WTC11 (cell line): ENCODE data around the gene NME5. TPM values are rescaled to one million over a fixed set of nuclear protein-coding genes. Genes with fewer than 3 reads are reported as not detected.

Source experiments
- ATAC-seq: fragments of 200-7000 bp; cut with Tn5 transposase; 2 replicates; pipeline ENCODE4 v1.10.0; 2021; ENCODE audit warnings: mild to moderate bottlenecking, moderate library complexity
- CTCF ChIA-PET: fragments of 300-600 bp; sonication (Branson Sonifier 250); formaldehyde crosslinking; loops from one replicate; lab custom pipeline; 2021; ENCODE audit warnings: antibody characterized with exemption; lab: Charles Lee
- POLR2A ChIA-PET: fragments of 350-600 bp; sonication (Branson Sonifier 250); formaldehyde crosslinking; loops from one replicate; lab custom pipeline; 2021; ENCODE audit warnings: antibody characterized with exemption; lab: Charles Lee
- DNase-seq: peaks from one replicate; pipeline ENCODE4 v3.0.0; 2021; ENCODE audit warnings: low spot score
- H3K27ac Mint-ChIP-seq: 2 replicates; pipeline ENCODE4 v1.8.0; 2021; ENCODE audit warnings: mixed read lengths
- H3K27me3 Mint-ChIP-seq: 2 replicates; pipeline ENCODE4 v1.8.0; 2021; ENCODE audit warnings: low read depth, mild to moderate bottlenecking, moderate library complexity, mixed read lengths
- H3K36me3 Mint-ChIP-seq: 2 replicates; pipeline ENCODE4 v1.8.0; 2021; ENCODE audit warnings: mixed read lengths
- H3K4me1 Mint-ChIP-seq: 2 replicates; pipeline ENCODE4 v1.8.0; 2022; ENCODE audit warnings: mixed read lengths
- H3K4me3 Mint-ChIP-seq: 2 replicates; pipeline ENCODE4 v1.8.0; 2021; ENCODE audit warnings: mild to moderate bottlenecking, moderate library complexity, mixed read lengths
- H3K9me3 Mint-ChIP-seq: 2 replicates; pipeline ENCODE4 v1.8.0; 2021; ENCODE audit warnings: mixed read lengths
- ESRRA ChIP-seq: sonication (generic); formaldehyde crosslinking; IDR thresholded peaks from 2 replicates; pipeline ENCODE4 v1.8.1; 2022; ENCODE audit warnings: mild to moderate bottlenecking, missing genetic modification reagents, borderline replicate concordance
- ETV6 ChIP-seq: sonication (generic); formaldehyde crosslinking; IDR thresholded peaks from 2 replicates; pipeline ENCODE4 v1.8.1; 2022; ENCODE audit warnings: mild to moderate bottlenecking, missing genetic modification reagents
- FOXK1 ChIP-seq: sonication (generic); formaldehyde crosslinking; IDR thresholded peaks from 2 replicates; pipeline ENCODE4 v1.8.0; 2022; ENCODE audit warnings: mild to moderate bottlenecking, moderate library complexity, missing genetic modification reagents
- KAT7 ChIP-seq: sonication (generic); formaldehyde crosslinking; IDR thresholded peaks from 2 replicates; pipeline ENCODE4 v1.8.1; 2023; ENCODE audit warnings: missing genetic modification reagents, mild to moderate bottlenecking, borderline replicate concordance
- NFE2L1 ChIP-seq: sonication (generic); formaldehyde crosslinking; IDR thresholded peaks from 2 replicates; pipeline ENCODE4 v1.8.1; 2023; ENCODE audit warnings: missing genetic modification reagents
- NR3C1 ChIP-seq: sonication (generic); formaldehyde crosslinking; conservative IDR thresholded peaks from 2 replicates; pipeline ENCODE4 v1.8.1; 2023; ENCODE audit warnings: low read depth, mild to moderate bottlenecking, missing genetic modification reagents
- TCF7 ChIP-seq: sonication (generic); formaldehyde crosslinking; IDR thresholded peaks from 2 replicates; pipeline ENCODE4 v1.8.0; 2022; ENCODE audit warnings: mild to moderate bottlenecking, low read depth, missing genetic modification reagents, moderate library complexity
- ZNF423 ChIP-seq: fragments of 250-450 bp; sonication (Bioruptor Pico); IDR thresholded peaks from 2 replicates; pipeline ENCODE4 v2.1.2; 2022; ENCODE audit warnings: mild to moderate bottlenecking, moderate library complexity
- ZNF671 ChIP-seq: fragments of 250-450 bp; sonication (Bioruptor Pico); IDR thresholded peaks from 2 replicates; pipeline ENCODE4 v1.8.0; 2021; ENCODE audit warnings: mild to moderate bottlenecking
- total RNA-seq: library from RNA; stranded (reverse); gene quantifications from 3 replicates; pipeline ENCODE4 v1.2.3, GENCODE V29; 2021
- TF ChIP-seq, protein P1 (sequence below): sonication (generic); formaldehyde crosslinking; IDR thresholded peaks from 2 replicates; pipeline ENCODE4 v1.8.1; 2022; ENCODE audit warnings: missing genetic modification reagents, borderline replicate concordance
- TF ChIP-seq, protein P2 (sequence below): fragments of 250-450 bp; sonication (Bioruptor Pico); IDR thresholded peaks from 2 replicates; pipeline ENCODE4 v1.9.0; 2021; ENCODE audit warnings: mild to moderate bottlenecking
- TF ChIP-seq, protein P3 (sequence below): sonication (generic); formaldehyde crosslinking; IDR thresholded peaks from 2 replicates; pipeline ENCODE4 v1.8.1; 2022; ENCODE audit warnings: mild to moderate bottlenecking, moderate library complexity, missing genetic modification reagents
- TF ChIP-seq, protein P4 (sequence below): sonication (generic); formaldehyde crosslinking; IDR thresholded peaks from 2 replicates; pipeline ENCODE4 v1.8.0; 2023; ENCODE audit warnings: mild to moderate bottlenecking, missing genetic modification reagents
- TF ChIP-seq, protein P5 (sequence below): fragments of 250-450 bp; sonication (Bioruptor Pico); IDR thresholded peaks from 2 replicates; pipeline ENCODE4 v2.1.2; 2022; ENCODE audit warnings: mild to moderate bottlenecking, moderate library complexity
- TF ChIP-seq, protein P6 (sequence below): sonication (generic); formaldehyde crosslinking; conservative IDR thresholded peaks from 2 replicates; pipeline ENCODE4 v1.8.1; 2022; ENCODE audit warnings: mild to moderate bottlenecking, missing genetic modification reagents
- TF ChIP-seq, protein P7 (sequence below): fragments of 200-600 bp; IDR thresholded peaks from 2 replicates; pipeline ENCODE4 v1.8.0; 2022; ENCODE audit warnings: antibody characterized with exemption
- TF ChIP-seq, protein P8 (sequence below): sonication (generic); formaldehyde crosslinking; IDR thresholded peaks from 2 replicates; pipeline ENCODE4 v1.8.1; 2023; ENCODE audit warnings: mild to moderate bottlenecking, missing genetic modification reagents
- TF ChIP-seq, protein P9 (sequence below): sonication (generic); formaldehyde crosslinking; IDR thresholded peaks from 2 replicates; pipeline ENCODE4 v1.8.0; 2023; ENCODE audit warnings: missing genetic modification reagents

Gene NME5
- total RNA-seq, 1 experiment from 2014 or later = 0.74 TPM

DNA sequence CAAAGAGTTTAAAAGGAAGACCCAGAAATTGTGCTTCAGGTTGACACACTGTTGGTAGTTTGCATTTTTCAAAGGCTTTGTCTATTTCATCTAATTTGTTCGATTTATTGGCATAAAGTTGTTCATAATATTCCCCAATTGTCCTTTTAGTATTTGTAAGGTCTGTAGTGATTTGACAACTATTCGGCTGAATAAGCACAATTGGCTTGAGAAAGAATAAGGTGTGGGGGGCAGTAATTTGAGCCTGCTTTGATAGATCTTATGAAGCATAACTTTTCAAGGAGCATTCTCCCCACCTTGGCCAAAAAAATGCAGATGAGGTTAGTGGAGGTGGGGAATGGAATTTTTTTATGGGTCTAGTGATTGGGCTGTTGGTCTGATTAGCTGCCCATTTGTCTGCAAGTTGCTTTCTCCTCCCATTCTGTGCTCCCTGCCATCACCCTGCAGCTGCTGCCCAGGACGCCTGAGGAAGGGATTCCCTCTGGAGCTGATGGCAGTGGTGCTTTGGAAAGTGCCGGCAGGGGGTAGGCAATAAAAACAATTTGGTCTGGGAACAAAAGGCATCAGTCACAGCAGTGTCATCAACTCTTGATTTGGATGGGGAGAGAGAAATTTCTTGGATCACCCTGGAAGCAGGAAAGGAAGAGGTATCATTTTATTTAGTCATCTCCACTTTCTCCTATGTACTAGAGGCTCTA is 28.8 kb downstream of the NME5 start:
- Mint-ChIP-seq H3K36me3 (no peaks in the 10 kb centered on the region), H3K4me3 (no peak overlapping the region), H3K27ac (no peak overlapping the region), H3K9me3 (no peaks in the 10 kb centered on the region), H3K27me3 (peaks cover 14% of the 10 kb centered on the region), H3K4me1 (peaks cover 14% of the 10 kb centered on the region)
- DNase-seq (peak; percentile 21), ATAC-seq (peak; percentile 46; the same call in 1 of the 2 replicates)
- ChIA-PET CTCF (interaction anchor here (0.9 to 3.7 kb wide), 4 partner anchors 23 to 33 kb away, joined by 4 to 20 read pairs (median 8); no protein-coding TSS in a partner anchor), POLR2A (no interaction called here)
- TF ChIP-seq, protein P1, sequence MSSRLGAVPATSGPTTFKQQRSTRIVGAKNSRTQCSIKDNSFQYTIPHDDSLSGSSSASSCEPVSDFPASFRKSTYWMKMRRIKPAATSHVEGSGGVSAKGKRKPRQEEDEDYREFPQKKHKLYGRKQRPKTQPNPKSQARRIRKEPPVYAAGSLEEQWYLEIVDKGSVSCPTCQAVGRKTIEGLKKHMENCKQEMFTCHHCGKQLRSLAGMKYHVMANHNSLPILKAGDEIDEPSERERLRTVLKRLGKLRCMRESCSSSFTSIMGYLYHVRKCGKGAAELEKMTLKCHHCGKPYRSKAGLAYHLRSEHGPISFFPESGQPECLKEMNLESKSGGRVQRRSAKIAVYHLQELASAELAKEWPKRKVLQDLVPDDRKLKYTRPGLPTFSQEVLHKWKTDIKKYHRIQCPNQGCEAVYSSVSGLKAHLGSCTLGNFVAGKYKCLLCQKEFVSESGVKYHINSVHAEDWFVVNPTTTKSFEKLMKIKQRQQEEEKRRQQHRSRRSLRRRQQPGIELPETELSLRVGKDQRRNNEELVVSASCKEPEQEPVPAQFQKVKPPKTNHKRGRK (CRISPR knock-in tag) = no peak
- no peak for TF ChIP-seq TCF7
- TF ChIP-seq, protein P2, sequence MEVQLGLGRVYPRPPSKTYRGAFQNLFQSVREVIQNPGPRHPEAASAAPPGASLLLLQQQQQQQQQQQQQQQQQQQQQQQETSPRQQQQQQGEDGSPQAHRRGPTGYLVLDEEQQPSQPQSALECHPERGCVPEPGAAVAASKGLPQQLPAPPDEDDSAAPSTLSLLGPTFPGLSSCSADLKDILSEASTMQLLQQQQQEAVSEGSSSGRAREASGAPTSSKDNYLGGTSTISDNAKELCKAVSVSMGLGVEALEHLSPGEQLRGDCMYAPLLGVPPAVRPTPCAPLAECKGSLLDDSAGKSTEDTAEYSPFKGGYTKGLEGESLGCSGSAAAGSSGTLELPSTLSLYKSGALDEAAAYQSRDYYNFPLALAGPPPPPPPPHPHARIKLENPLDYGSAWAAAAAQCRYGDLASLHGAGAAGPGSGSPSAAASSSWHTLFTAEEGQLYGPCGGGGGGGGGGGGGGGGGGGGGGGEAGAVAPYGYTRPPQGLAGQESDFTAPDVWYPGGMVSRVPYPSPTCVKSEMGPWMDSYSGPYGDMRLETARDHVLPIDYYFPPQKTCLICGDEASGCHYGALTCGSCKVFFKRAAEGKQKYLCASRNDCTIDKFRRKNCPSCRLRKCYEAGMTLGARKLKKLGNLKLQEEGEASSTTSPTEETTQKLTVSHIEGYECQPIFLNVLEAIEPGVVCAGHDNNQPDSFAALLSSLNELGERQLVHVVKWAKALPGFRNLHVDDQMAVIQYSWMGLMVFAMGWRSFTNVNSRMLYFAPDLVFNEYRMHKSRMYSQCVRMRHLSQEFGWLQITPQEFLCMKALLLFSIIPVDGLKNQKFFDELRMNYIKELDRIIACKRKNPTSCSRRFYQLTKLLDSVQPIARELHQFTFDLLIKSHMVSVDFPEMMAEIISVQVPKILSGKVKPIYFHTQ (CRISPR knock-in tag) = no peak
- peak; percentile 49; the same call in 1 of the 2 replicates for TF ChIP-seq ZNF423 (CRISPR knock-in tag)

DNA sequence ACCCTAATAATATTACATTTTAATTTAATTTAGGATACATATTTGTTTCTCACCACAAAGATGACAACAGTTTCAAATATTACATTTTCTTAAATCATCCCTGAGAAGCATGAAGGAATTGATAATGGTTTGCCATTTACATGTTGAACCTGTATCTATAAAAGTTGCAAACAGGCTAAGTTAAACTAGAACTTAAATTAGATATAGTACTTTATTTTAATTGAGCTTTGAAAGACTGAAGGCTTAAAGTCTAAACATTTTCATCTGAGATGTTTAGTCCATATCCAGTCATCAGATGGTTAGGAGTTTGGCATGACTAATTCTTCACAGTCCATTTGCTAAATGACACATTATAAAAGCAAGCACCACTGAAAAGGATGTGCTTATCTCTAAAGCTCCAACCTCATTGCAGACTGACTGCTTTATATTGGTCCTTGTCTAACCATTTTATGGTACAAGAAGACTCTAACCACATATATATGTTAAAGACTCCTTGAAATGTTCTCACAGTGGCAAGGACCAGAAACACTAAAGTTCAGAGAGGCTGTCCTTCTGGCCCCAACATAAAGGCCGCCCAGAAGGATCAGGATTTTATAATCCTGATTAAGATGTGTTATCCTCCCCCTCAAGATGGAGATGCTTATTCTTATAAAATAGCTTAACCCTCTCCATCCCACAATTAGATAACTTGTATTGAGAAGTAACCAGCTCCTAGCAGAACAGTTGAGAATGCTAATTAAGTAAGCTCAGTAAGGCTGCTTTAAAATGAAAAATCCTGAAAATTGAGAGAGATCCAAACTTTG is 29.6 kb downstream of the NME5 start:
- CTCF ChIA-PET = interaction anchor here (0.9 to 3.7 kb wide), 4 partner anchors 23 to 33 kb away, joined by 4 to 20 read pairs (median 8); no protein-coding TSS in a partner anchor
- no peak for ATAC-seq
- POLR2A ChIA-PET = no interaction called here
- Mint-ChIP-seq H3K4me3 (no peak overlapping the region), H3K4me1 (peaks cover 14% of the 10 kb centered on the region), H3K36me3 (no peaks in the 10 kb centered on the region), H3K27ac (no peak overlapping the region), H3K9me3 (no peaks in the 10 kb centered on the region), H3K27me3 (peaks cover 19% of the 10 kb centered on the region)
- DNase-seq = no peak
- TF ChIP-seq NFE2L1 (CRISPR knock-in tag) (no peak), ETV6 (CRISPR knock-in tag) (no peak), NR3C1 (CRISPR knock-in tag) (no peak), ZNF671 (CRISPR knock-in tag) (no peak), KAT7 (CRISPR knock-in tag) (no peak), FOXK1 (CRISPR knock-in tag) (no peak), ESRRA (CRISPR knock-in tag) (no peak)
- TF ChIP-seq, protein P3, sequence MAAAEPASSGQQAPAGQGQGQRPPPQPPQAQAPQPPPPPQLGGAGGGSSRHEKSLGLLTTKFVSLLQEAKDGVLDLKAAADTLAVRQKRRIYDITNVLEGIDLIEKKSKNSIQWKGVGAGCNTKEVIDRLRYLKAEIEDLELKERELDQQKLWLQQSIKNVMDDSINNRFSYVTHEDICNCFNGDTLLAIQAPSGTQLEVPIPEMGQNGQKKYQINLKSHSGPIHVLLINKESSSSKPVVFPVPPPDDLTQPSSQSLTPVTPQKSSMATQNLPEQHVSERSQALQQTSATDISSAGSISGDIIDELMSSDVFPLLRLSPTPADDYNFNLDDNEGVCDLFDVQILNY (CRISPR knock-in tag) = no peak
- TF ChIP-seq, protein P4, sequence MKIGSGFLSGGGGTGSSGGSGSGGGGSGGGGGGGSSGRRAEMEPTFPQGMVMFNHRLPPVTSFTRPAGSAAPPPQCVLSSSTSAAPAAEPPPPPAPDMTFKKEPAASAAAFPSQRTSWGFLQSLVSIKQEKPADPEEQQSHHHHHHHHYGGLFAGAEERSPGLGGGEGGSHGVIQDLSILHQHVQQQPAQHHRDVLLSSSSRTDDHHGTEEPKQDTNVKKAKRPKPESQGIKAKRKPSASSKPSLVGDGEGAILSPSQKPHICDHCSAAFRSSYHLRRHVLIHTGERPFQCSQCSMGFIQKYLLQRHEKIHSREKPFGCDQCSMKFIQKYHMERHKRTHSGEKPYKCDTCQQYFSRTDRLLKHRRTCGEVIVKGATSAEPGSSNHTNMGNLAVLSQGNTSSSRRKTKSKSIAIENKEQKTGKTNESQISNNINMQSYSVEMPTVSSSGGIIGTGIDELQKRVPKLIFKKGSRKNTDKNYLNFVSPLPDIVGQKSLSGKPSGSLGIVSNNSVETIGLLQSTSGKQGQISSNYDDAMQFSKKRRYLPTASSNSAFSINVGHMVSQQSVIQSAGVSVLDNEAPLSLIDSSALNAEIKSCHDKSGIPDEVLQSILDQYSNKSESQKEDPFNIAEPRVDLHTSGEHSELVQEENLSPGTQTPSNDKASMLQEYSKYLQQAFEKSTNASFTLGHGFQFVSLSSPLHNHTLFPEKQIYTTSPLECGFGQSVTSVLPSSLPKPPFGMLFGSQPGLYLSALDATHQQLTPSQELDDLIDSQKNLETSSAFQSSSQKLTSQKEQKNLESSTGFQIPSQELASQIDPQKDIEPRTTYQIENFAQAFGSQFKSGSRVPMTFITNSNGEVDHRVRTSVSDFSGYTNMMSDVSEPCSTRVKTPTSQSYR = no peak
- TF ChIP-seq, protein P5, sequence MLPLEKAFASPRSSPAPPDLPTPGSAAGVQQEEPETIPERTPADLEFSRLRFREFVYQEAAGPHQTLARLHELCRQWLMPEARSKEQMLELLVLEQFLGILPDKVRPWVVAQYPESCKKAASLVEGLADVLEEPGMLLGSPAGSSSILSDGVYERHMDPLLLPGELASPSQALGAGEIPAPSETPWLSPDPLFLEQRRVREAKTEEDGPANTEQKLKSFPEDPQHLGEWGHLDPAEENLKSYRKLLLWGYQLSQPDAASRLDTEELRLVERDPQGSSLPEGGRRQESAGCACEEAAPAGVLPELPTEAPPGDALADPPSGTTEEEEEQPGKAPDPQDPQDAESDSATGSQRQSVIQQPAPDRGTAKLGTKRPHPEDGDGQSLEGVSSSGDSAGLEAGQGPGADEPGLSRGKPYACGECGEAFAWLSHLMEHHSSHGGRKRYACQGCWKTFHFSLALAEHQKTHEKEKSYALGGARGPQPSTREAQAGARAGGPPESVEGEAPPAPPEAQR = no peak
- TF ChIP-seq, protein P6, sequence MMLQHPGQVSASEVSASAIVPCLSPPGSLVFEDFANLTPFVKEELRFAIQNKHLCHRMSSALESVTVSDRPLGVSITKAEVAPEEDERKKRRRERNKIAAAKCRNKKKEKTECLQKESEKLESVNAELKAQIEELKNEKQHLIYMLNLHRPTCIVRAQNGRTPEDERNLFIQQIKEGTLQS (CRISPR knock-in tag) = no peak
- TF ChIP-seq, protein P7, sequence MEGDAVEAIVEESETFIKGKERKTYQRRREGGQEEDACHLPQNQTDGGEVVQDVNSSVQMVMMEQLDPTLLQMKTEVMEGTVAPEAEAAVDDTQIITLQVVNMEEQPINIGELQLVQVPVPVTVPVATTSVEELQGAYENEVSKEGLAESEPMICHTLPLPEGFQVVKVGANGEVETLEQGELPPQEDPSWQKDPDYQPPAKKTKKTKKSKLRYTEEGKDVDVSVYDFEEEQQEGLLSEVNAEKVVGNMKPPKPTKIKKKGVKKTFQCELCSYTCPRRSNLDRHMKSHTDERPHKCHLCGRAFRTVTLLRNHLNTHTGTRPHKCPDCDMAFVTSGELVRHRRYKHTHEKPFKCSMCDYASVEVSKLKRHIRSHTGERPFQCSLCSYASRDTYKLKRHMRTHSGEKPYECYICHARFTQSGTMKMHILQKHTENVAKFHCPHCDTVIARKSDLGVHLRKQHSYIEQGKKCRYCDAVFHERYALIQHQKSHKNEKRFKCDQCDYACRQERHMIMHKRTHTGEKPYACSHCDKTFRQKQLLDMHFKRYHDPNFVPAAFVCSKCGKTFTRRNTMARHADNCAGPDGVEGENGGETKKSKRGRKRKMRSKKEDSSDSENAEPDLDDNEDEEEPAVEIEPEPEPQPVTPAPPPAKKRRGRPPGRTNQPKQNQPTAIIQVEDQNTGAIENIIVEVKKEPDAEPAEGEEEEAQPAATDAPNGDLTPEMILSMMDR = no peak
- TF ChIP-seq, protein P8, sequence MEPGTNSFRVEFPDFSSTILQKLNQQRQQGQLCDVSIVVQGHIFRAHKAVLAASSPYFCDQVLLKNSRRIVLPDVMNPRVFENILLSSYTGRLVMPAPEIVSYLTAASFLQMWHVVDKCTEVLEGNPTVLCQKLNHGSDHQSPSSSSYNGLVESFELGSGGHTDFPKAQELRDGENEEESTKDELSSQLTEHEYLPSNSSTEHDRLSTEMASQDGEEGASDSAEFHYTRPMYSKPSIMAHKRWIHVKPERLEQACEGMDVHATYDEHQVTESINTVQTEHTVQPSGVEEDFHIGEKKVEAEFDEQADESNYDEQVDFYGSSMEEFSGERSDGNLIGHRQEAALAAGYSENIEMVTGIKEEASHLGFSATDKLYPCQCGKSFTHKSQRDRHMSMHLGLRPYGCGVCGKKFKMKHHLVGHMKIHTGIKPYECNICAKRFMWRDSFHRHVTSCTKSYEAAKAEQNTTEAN (CRISPR knock-in tag) = no peak
- TF ChIP-seq, protein P9, sequence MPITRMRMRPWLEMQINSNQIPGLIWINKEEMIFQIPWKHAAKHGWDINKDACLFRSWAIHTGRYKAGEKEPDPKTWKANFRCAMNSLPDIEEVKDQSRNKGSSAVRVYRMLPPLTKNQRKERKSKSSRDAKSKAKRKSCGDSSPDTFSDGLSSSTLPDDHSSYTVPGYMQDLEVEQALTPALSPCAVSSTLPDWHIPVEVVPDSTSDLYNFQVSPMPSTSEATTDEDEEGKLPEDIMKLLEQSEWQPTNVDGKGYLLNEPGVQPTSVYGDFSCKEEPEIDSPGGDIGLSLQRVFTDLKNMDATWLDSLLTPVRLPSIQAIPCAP = no peak
